B cell (primary cell): ENCODE data around the gene MED13.

ENCODE experiments used
- EZH2 ChIP-seq: IDR thresholded peaks from 2 replicates; pipeline ENCODE4 v1.6.1; 2012; ENCODE audit warnings: borderline replicate concordance, low read depth, mild to moderate bottlenecking, moderate library complexity, low read length; ENCODE audit not compliant: insufficient read depth, poor library complexity, severe bottlenecking
- TF ChIP-seq, protein P1 (sequence below): fragments of 200-600 bp; IDR thresholded peaks from one replicate; pipeline ENCODE4 v1.8.0; 2022; ENCODE audit warnings: antibody characterized with exemption, mild to moderate bottlenecking

DNA sequence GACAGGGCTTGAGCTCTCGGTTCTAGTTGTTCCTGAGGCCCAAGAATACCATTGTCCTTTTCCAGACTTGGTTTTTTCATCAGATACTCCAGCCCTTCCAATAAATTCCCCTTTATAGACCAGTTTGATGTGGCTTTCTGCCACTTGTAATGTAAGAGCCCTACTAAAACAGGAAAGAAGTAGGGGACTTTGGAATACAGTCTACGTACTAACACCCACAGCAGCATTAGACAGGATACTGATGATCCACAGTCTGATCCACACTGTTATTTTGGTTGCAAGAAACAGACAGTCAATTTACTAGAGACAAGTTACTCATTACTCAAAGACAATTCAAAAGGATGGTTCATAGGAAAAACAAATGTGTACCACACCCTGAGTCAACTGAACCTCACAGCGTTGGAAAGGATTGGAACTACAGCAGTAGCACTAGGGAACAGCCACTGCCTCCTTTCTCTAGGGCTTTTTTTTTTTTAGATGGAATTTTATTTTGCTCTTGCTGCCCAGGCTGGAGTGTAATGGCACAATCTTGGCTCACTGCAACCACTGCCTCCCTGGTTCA is 45.9 kb upstream of the MED13 start:
- TF ChIP-seq, protein P1, sequence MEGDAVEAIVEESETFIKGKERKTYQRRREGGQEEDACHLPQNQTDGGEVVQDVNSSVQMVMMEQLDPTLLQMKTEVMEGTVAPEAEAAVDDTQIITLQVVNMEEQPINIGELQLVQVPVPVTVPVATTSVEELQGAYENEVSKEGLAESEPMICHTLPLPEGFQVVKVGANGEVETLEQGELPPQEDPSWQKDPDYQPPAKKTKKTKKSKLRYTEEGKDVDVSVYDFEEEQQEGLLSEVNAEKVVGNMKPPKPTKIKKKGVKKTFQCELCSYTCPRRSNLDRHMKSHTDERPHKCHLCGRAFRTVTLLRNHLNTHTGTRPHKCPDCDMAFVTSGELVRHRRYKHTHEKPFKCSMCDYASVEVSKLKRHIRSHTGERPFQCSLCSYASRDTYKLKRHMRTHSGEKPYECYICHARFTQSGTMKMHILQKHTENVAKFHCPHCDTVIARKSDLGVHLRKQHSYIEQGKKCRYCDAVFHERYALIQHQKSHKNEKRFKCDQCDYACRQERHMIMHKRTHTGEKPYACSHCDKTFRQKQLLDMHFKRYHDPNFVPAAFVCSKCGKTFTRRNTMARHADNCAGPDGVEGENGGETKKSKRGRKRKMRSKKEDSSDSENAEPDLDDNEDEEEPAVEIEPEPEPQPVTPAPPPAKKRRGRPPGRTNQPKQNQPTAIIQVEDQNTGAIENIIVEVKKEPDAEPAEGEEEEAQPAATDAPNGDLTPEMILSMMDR: no peak
- TF ChIP-seq EZH2: no peak
